ENCODE data around the gene S1PR3.

GRCh38 chr9:89036383-89036782, 45.1 kb downstream of the S1PR3 start:
- TF ChIP-seq CTCF (IDR thresholded peaks at IDR 0.05; ENCODE audit: low read depth, low read length, missing input control) (no peak), JUND (IDR thresholded peaks at IDR 0.05) (no peak), RAD21 (IDR thresholded peaks at IDR 0.05) (no peak), REST (IDR thresholded peaks at IDR 0.05) (no peak), TAF1 (conservative IDR thresholded peaks at IDR 0.05) (no peak), SP1 (IDR thresholded peaks at IDR 0.05) (no peak), MAX (IDR thresholded peaks at IDR 0.05) (no peak), ZBTB33 (IDR thresholded peaks at IDR 0.05) (no peak), FOXA1 (IDR thresholded peaks at IDR 0.05) (no peak), FOXA2 (IDR thresholded peaks at IDR 0.05) (no peak), YY1 (IDR thresholded peaks at IDR 0.05) (no peak), HNF4A (conservative IDR thresholded peaks at IDR 0.05) (no peak)
